ENCODE measurements around the gene HOGA1.

- TF ChIP-seq CTCF (conservative IDR thresholded peaks at IDR 0.05; ENCODE audit: low read depth in 2 of 2) = no peak
- no peak for TF ChIP-seq EZH2phosphoT487 (IDR thresholded peaks at IDR 0.05; ENCODE audit: unreplicated experiment)
Measured at GRCh38 chr10:97582169-97582568, 2.0 kb upstream of the HOGA1 start.

Measured in GM23338 (cell line).